GM23338 (cell line): ENCODE data around the gene MAP2K7. TPM values are rescaled to one million over a fixed set of nuclear protein-coding genes. Genes with fewer than 3 reads are reported as not detected.

Experiments
- ATAC-seq: fragments of 200-7000 bp; cut with Tn5 transposase; 3 replicates; pipeline ENCODE4 v1.9.1; 2020
- DNase-seq: peaks from one replicate; pipeline ENCODE4 v3.0.0-alpha.2; 2015; ENCODE audit warnings: low spot score
- H2AFZ ChIP-seq: fragments of 200-600 bp; sonication (generic); 2 replicates; pipeline ENCODE4 v1.8.0; 2016; ENCODE audit warnings: antibody characterized with exemption, mild to moderate bottlenecking, moderate library complexity
- H3F3A ChIP-seq: fragments of 200-600 bp; sonication (generic); replicated peaks from 2 replicates; pipeline ENCODE4 v1.8.0; 2017; ENCODE audit warnings: antibody characterized with exemption, mixed run types, low read depth
- H3K27ac ChIP-seq: fragments of 200-600 bp; sonication (generic); 2 replicates; pipeline ENCODE4 v1.6.1; 2016; ENCODE audit warnings: low read depth
- H3K27me3 ChIP-seq: fragments of 200-600 bp; sonication (generic); 2 replicates; pipeline ENCODE4 v1.8.0; 2016; ENCODE audit warnings: mild to moderate bottlenecking, mixed run types, moderate library complexity; ENCODE audit not compliant: insufficient read depth
- H3K36me3 ChIP-seq: fragments of 200-600 bp; sonication (generic); 2 replicates; pipeline ENCODE4 v1.8.0; 2016; ENCODE audit warnings: mild to moderate bottlenecking; ENCODE audit not compliant: insufficient read depth
- H3K4me1 ChIP-seq: fragments of 200-600 bp; sonication (generic); 2 replicates; pipeline ENCODE4 v1.8.0; 2016; ENCODE audit warnings: mild to moderate bottlenecking, moderate library complexity; ENCODE audit not compliant: insufficient read depth
- H3K4me2 ChIP-seq: fragments of 200-600 bp; sonication (generic); 2 replicates; pipeline ENCODE4 v1.7.1; 2017; ENCODE audit warnings: mixed run types
- H3K4me3 ChIP-seq: fragments of 200-600 bp; sonication (generic); 2 replicates; pipeline ENCODE4 v1.6.1; 2016; ENCODE audit warnings: mixed run types
- H3K79me2 ChIP-seq: fragments of 200-600 bp; sonication (generic); replicated peaks from 2 replicates; pipeline ENCODE4 v1.8.0; 2017; ENCODE audit warnings: mild to moderate bottlenecking; ENCODE audit not compliant: insufficient read depth
- H3K9me2 ChIP-seq: fragments of 200-600 bp; sonication (generic); 2 replicates; pipeline ENCODE4 v1.8.0; 2017; ENCODE audit not compliant: insufficient read depth
- H4K20me1 ChIP-seq: fragments of 200-600 bp; sonication (generic); replicated peaks from 2 replicates; pipeline ENCODE4 v1.8.0; 2017; ENCODE audit warnings: mild to moderate bottlenecking; ENCODE audit not compliant: insufficient read depth
- H3K27ac Mint-ChIP-seq: 2 replicates; pipeline ENCODE4 v1.8.0; 2020; ENCODE audit warnings: inconsistent platforms, mild to moderate bottlenecking, moderate library complexity, mixed read lengths
- H3K27me3 Mint-ChIP-seq: 3 replicates; pipeline ENCODE4 v1.8.0; 2022; ENCODE audit warnings: low read depth, mild to moderate bottlenecking, moderate library complexity, mixed read lengths, inconsistent platforms; ENCODE audit not compliant: insufficient read depth, poor library complexity
- H3K36me3 Mint-ChIP-seq: 3 replicates; pipeline ENCODE4 v1.8.0; 2021; ENCODE audit warnings: low read depth, mild to moderate bottlenecking, inconsistent platforms, moderate library complexity, mixed read lengths
- H3K4me1 Mint-ChIP-seq: 3 replicates; pipeline ENCODE4 v1.8.0; 2020; ENCODE audit warnings: mild to moderate bottlenecking, inconsistent platforms, mixed read lengths
- H3K4me3 Mint-ChIP-seq: 3 replicates; pipeline ENCODE4 v1.8.0; 2021; ENCODE audit warnings: moderate library complexity, mild to moderate bottlenecking, inconsistent platforms, mixed read lengths
- H3K9me3 Mint-ChIP-seq: 3 replicates; pipeline ENCODE4 v1.8.0; 2020; ENCODE audit warnings: moderate library complexity, mild to moderate bottlenecking, inconsistent platforms, mixed read lengths
- CREB1 ChIP-seq: fragments of 250-450 bp; sonication (Bioruptor Pico); IDR thresholded peaks from 2 replicates; pipeline ENCODE4 v1.5.0; 2020; ENCODE audit warnings: low read depth, mild to moderate bottlenecking, moderate library complexity
- EZH2 ChIP-seq: fragments of 200-600 bp; sonication (generic); IDR thresholded peaks from one replicate; pipeline ENCODE4 v1.8.0; 2017; ENCODE audit warnings: antibody characterized with exemption, mild to moderate bottlenecking, low read depth; ENCODE audit not compliant: unreplicated experiment
- EZH2phosphoT487 ChIP-seq: fragments of 200-600 bp; sonication (generic); IDR thresholded peaks from one replicate; pipeline ENCODE4 v1.8.1; 2018; ENCODE audit warnings: antibody characterized with exemption; ENCODE audit not compliant: unreplicated experiment
- JUNB ChIP-seq: IDR thresholded peaks from one replicate; pipeline ENCODE4 v1.6.1; 2016; ENCODE audit warnings: antibody characterized with exemption; ENCODE audit not compliant: unreplicated experiment
- NANOG ChIP-seq: IDR thresholded peaks from 2 replicates; pipeline ENCODE4 v1.6.1; 2016; ENCODE audit warnings: antibody characterized with exemption, borderline replicate concordance
- POLR2AphosphoS5 ChIP-seq: IDR thresholded peaks from 2 replicates; pipeline ENCODE4 v1.6.1; 2016; ENCODE audit warnings: antibody characterized with exemption, low read depth
- STAT1 ChIP-seq: IDR thresholded peaks from one replicate; pipeline ENCODE4 v1.6.1; 2016; ENCODE audit warnings: antibody characterized with exemption; ENCODE audit not compliant: unreplicated experiment
- ZNF114 ChIP-seq: fragments of 250-450 bp; sonication (Bioruptor Pico); IDR thresholded peaks from 2 replicates; pipeline ENCODE4 v1.5.0; 2020; ENCODE audit warnings: mild to moderate bottlenecking, moderate library complexity
- ZNF331 ChIP-seq: fragments of 250-450 bp; sonication (Bioruptor Pico); IDR thresholded peaks from 2 replicates; pipeline ENCODE4 v1.5.0; 2020; ENCODE audit warnings: low read depth, mild to moderate bottlenecking, moderate library complexity
- polyA plus RNA-seq: library from polyadenylated mRNA; unstranded; fragments of >200 nt; fragmentation: Nextera tagmentation; extraction: Ambion mirVana; gene quantifications from 2 replicates; pipeline ENCODE4 v1.2.1, GENCODE V29; 2016
- total RNA-seq: library from RNA; depleted of rRNA; stranded (reverse); fragments of >200 nt; shearing (Covaris generic); gene quantifications from 2 replicates; pipeline ENCODE4 v1.2.3, GENCODE V29; 2014
- TF ChIP-seq, protein P1 (sequence below): IDR thresholded peaks from one replicate; pipeline ENCODE4 v1.6.1; 2018; ENCODE audit warnings: antibody characterized with exemption; ENCODE audit not compliant: unreplicated experiment
- TF ChIP-seq, protein P2 (sequence below): IDR thresholded peaks from 2 replicates; pipeline ENCODE4 v1.6.1; 2016; ENCODE audit warnings: antibody characterized with exemption
- TF ChIP-seq, protein P3 (sequence below), 2 experiments: fragments of 200-600 bp in 1 of 2; sonication (generic) in 1 of 2; conservative IDR thresholded peaks; 2 replicates each; pipeline versions ENCODE4 v1.5.1 to v1.6.1; 2016 to 2017; ENCODE audit warnings: antibody characterized with exemption in 2 of 2, low read depth in 2 of 2, mild to moderate bottlenecking in 2 of 2, moderate library complexity in 1 of 2

MAP2K7 gene
- total and polyA plus RNA-seq, 2 experiments from 2014 or later, result 11.3 to 22.6 TPM

DNA sequence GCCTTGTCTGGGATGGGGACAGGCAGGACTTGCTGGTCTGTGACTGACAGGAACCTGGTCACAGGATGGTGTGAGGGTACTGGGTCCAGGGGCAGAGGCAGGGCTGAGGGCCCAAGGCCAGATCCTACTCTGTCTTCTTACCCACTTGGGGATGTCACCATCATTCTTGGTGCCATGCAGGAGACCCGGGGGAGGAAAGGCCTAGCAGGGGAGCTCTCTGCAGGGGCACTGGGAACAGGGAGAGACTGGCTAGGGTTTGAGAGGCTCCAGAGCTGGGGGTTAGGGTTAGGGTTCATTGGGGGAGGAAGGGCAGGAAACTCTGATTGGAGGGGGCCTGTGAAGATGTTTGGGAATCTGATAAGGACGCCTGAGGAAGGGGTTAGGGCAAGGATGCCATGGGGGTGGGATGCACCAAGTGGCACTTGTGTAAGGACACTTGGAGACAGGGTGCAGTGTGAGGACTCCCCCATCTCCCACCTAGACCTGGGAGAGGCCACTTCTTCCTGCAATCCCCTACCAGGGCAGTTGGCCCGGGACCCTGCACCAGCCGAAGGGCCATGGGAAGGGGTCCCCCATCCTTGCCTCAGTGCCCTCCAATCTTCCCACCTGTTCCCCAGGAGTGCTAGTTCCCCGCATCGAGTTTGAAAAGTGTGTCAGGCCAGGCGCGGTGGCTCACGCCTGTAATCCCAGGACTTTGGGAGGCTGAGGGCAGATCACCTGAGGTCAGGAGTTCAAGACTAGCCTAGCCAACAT, 36.4 kb upstream of the MAP2K7 start (continued):
- TF ChIP-seq ZNF114 (CRISPR knock-in tag), result no peak
- TF ChIP-seq ZNF331 (CRISPR knock-in tag), result no peak
- TF ChIP-seq, protein P1, sequence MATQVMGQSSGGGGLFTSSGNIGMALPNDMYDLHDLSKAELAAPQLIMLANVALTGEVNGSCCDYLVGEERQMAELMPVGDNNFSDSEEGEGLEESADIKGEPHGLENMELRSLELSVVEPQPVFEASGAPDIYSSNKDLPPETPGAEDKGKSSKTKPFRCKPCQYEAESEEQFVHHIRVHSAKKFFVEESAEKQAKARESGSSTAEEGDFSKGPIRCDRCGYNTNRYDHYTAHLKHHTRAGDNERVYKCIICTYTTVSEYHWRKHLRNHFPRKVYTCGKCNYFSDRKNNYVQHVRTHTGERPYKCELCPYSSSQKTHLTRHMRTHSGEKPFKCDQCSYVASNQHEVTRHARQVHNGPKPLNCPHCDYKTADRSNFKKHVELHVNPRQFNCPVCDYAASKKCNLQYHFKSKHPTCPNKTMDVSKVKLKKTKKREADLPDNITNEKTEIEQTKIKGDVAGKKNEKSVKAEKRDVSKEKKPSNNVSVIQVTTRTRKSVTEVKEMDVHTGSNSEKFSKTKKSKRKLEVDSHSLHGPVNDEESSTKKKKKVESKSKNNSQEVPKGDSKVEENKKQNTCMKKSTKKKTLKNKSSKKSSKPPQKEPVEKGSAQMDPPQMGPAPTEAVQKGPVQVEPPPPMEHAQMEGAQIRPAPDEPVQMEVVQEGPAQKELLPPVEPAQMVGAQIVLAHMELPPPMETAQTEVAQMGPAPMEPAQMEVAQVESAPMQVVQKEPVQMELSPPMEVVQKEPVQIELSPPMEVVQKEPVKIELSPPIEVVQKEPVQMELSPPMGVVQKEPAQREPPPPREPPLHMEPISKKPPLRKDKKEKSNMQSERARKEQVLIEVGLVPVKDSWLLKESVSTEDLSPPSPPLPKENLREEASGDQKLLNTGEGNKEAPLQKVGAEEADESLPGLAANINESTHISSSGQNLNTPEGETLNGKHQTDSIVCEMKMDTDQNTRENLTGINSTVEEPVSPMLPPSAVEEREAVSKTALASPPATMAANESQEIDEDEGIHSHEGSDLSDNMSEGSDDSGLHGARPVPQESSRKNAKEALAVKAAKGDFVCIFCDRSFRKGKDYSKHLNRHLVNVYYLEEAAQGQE, result no peak
- TF ChIP-seq CREB1 (CRISPR knock-in tag), result no peak
- no peak for TF ChIP-seq STAT1
- no peak for TF ChIP-seq EZH2
- no peak for TF ChIP-seq EZH2phosphoT487

DNA sequence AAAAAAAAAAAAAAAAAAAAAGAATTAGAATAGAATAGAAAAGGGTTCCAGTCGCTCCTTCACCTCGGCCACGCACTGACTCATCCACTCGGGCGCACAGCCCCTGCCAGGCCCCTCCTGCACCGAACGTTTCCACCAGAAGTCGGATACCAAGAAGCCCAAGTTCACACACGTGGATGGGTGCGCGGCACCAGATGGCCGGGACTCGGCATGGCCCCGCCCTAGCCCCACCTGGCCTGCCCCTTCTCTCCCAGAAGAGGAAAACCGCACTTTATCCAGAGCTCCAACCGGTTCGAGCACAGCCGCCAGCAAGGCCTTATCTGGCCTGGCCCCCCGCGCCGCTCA, 35.4 kb upstream of the MAP2K7 start:
- peaks cover 73% of the 10 kb centered on the region for H3K27me3 Mint-ChIP-seq
- H3K4me3 Mint-ChIP-seq, result peak overlapping the region; percentile 67
- ATAC-seq, result peak; percentile 4
- TF ChIP-seq, protein P2, sequence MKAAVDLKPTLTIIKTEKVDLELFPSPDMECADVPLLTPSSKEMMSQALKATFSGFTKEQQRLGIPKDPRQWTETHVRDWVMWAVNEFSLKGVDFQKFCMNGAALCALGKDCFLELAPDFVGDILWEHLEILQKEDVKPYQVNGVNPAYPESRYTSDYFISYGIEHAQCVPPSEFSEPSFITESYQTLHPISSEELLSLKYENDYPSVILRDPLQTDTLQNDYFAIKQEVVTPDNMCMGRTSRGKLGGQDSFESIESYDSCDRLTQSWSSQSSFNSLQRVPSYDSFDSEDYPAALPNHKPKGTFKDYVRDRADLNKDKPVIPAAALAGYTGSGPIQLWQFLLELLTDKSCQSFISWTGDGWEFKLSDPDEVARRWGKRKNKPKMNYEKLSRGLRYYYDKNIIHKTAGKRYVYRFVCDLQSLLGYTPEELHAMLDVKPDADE, result no peak
- TF ChIP-seq NANOG (no peak), EZH2 (no peak), EZH2phosphoT487 (no peak), ZNF331 (CRISPR knock-in tag) (no peak), ZNF114 (CRISPR knock-in tag) (no peak), STAT1 (no peak), CREB1 (CRISPR knock-in tag) (no peak), POLR2AphosphoS5 (no peak), JUNB (no peak)
- TF ChIP-seq, protein P1, result no peak
- TF ChIP-seq, protein P3, sequence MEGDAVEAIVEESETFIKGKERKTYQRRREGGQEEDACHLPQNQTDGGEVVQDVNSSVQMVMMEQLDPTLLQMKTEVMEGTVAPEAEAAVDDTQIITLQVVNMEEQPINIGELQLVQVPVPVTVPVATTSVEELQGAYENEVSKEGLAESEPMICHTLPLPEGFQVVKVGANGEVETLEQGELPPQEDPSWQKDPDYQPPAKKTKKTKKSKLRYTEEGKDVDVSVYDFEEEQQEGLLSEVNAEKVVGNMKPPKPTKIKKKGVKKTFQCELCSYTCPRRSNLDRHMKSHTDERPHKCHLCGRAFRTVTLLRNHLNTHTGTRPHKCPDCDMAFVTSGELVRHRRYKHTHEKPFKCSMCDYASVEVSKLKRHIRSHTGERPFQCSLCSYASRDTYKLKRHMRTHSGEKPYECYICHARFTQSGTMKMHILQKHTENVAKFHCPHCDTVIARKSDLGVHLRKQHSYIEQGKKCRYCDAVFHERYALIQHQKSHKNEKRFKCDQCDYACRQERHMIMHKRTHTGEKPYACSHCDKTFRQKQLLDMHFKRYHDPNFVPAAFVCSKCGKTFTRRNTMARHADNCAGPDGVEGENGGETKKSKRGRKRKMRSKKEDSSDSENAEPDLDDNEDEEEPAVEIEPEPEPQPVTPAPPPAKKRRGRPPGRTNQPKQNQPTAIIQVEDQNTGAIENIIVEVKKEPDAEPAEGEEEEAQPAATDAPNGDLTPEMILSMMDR (conservative IDR thresholded peaks at IDR 0.05; ENCODE audit: low read depth in 2 of 2), result no peak

More for the DNA sequence above, 35.4 kb upstream of the MAP2K7 start:
- Histone ChIP-seq H3K27ac (no peak overlapping the region), H3F3A (peaks cover 13% of the 10 kb centered on the region; the same call in 1 of the 2 replicates), H3K79me2 (no peaks in the 10 kb centered on the region), H3K4me1 (peaks cover 27% of the 10 kb centered on the region; the same call in 1 of the 2 replicates), H4K20me1 (no peaks in the 10 kb centered on the region), H3K36me3 (no peaks in the 10 kb centered on the region), H3K4me3 (peak overlapping the region; percentile 66), H2AFZ (0 out of 2 replicates have a peak overlapping the region, but pooled peaks have one; percentile 43), H3K27me3 (peaks cover 58% of the 10 kb centered on the region), H3K4me2 (peak overlapping the region; percentile 91), H3K9me2 (no peaks in the 10 kb centered on the region)
- H3K27ac Mint-ChIP-seq, result no peak overlapping the region
- peak; percentile 83 for DNase-seq
- H3K36me3 Mint-ChIP-seq, result peaks cover 5% of the 10 kb centered on the region; the same call in 2 of the 3 replicates
- no peaks in the 10 kb centered on the region for H3K9me3 Mint-ChIP-seq
- peaks cover 28% of the 10 kb centered on the region for H3K4me1 Mint-ChIP-seq
